ENCODE measurements around the gene KIAA0513. TPM values are rescaled to one million over a fixed set of nuclear protein-coding genes. Genes with fewer than 3 reads are reported as not detected.

Gene KIAA0513
- total RNA-seq, 1 donor from 2014 or later, result 1.9 TPM

GRCh38 chr16:85123891-85124635 is 96.5 kb downstream of the KIAA0513 start:
- no peak for DNase-seq (ENCODE audit: low read depth)
- no peak overlapping the region for H3K4me3 ChIP-seq (ENCODE audit: low read depth, low read length)
- no peak for TF ChIP-seq CTCF (IDR thresholded peaks at IDR 0.05; ENCODE audit: insufficient read depth, low read length, poor library complexity, severe bottlenecking)
- H3K36me3 ChIP-seq (ENCODE audit: control insufficient read depth, insufficient read depth, low read length), result no peaks in the 10 kb centered on the region
- H3K27me3 ChIP-seq (ENCODE audit: control insufficient read depth, insufficient read depth, low read length), result no peaks in the 10 kb centered on the region

- no peak for TF ChIP-seq CTCF (IDR thresholded peaks at IDR 0.05; ENCODE audit: insufficient read depth, low read length, poor library complexity, severe bottlenecking)
- Histone ChIP-seq H3K4me3 (ENCODE audit: low read depth, low read length) (no peak overlapping the region), H3K36me3 (ENCODE audit: control insufficient read depth, insufficient read depth, low read length) (no peaks in the 10 kb centered on the region), H3K27me3 (ENCODE audit: control insufficient read depth, insufficient read depth, low read length) (no peaks in the 10 kb centered on the region)
- DNase-seq (ENCODE audit: low read depth), result no peak
These were observed 97.2 kb downstream of the KIAA0513 start for GRCh38 chr16:85124636-85125346.

GRCh38 chr16:85125570-85126393 is 98.2 kb downstream of the KIAA0513 start:
- Histone ChIP-seq H3K36me3 (ENCODE audit: control insufficient read depth, insufficient read depth, low read length) (no peaks in the 10 kb centered on the region), H3K4me3 (ENCODE audit: low read depth, low read length) (no peak overlapping the region), H3K27me3 (ENCODE audit: control insufficient read depth, insufficient read depth, low read length) (no peaks in the 10 kb centered on the region)
- TF ChIP-seq CTCF (IDR thresholded peaks at IDR 0.05; ENCODE audit: insufficient read depth, low read length, poor library complexity, severe bottlenecking), result no peak
- no peak for DNase-seq (ENCODE audit: low read depth)

- no peak for TF ChIP-seq CTCF (IDR thresholded peaks at IDR 0.05; ENCODE audit: insufficient read depth, low read length, poor library complexity, severe bottlenecking)
- Histone ChIP-seq H3K27me3 (ENCODE audit: control insufficient read depth, insufficient read depth, low read length) (no peaks in the 10 kb centered on the region), H3K4me3 (ENCODE audit: low read depth, low read length) (no peak overlapping the region), H3K36me3 (ENCODE audit: control insufficient read depth, insufficient read depth, low read length) (no peaks in the 10 kb centered on the region)
- no peak for DNase-seq (ENCODE audit: low read depth)
These were observed 98.8 kb downstream of the KIAA0513 start for GRCh38 chr16:85126394-85126704.

GRCh38 chr16:85126705-85127378 is 99.2 kb downstream of the KIAA0513 start:
- DNase-seq (ENCODE audit: low read depth), result peak; percentile 70
- no peak for TF ChIP-seq CTCF (IDR thresholded peaks at IDR 0.05; ENCODE audit: insufficient read depth, low read length, poor library complexity, severe bottlenecking)
- Histone ChIP-seq H3K4me3 (ENCODE audit: low read depth, low read length) (no peak overlapping the region), H3K27me3 (ENCODE audit: control insufficient read depth, insufficient read depth, low read length) (no peaks in the 10 kb centered on the region), H3K36me3 (ENCODE audit: control insufficient read depth, insufficient read depth, low read length) (no peaks in the 10 kb centered on the region)

Data from kidney epithelial cell (primary cell).